Body of pancreas (tissue), 4 donors: Measurements from ENCODE around the gene ATF7IP. TPM values are rescaled to one million over a fixed set of nuclear protein-coding genes. Genes with fewer than 3 reads are reported as not detected.
"Not testable (repeated sequence)": the region's sequence is repeated elsewhere in the genome, so short reads cannot be mapped to it uniquely, and the experiment has no call there.

Experiments used
- ATAC-seq: fragments of 150-250 bp; one replicate; pipeline ENCODE4 v1.9.1; 2016
- DNase-seq, 4 donors: peaks; one replicate each; pipeline ENCODE4 v3.0.0-alpha.2; 2019
- H3K27ac ChIP-seq, 4 donors: fragments of 200-600 bp; sonication (generic); 1 replicate in 3 of 4; 2 replicates in 1 of 4; pipeline versions ENCODE4 v1.5.1 to v1.6.1; 2016 to 2019; ENCODE audit warnings: mild to moderate bottlenecking in 1 of 4, mixed read lengths in 1 of 4, moderate library complexity in 1 of 4
- H3K27me3 ChIP-seq, 2 donors: fragments of 200-600 bp; sonication (generic); one replicate each; pipeline ENCODE4 v1.6.0; 2016; ENCODE audit warnings: mild to moderate bottlenecking in 1 of 2
- H3K36me3 ChIP-seq, 2 donors: fragments of 200-600 bp; sonication (generic); replicated peaks in 1 of 2; 2 replicates each; pipeline ENCODE4 v1.5.1; 2016; ENCODE audit warnings: low read depth in 2 of 2; ENCODE audit not compliant: insufficient read depth in 1 of 2
- H3K4me1 ChIP-seq: fragments of 200-600 bp; sonication (generic); one replicate; pipeline ENCODE4 v1.6.0; 2016
- H3K4me3 ChIP-seq, 2 donors: fragments of 200-600 bp; sonication (generic); 1 replicate in 1 of 2; 2 replicates in 1 of 2; pipeline ENCODE4 v1.5.1; 2016 to 2019
- H3K9me3 ChIP-seq, 3 donors: fragments of 200-600 bp; sonication (generic); 1 replicate in 2 of 3; 2 replicates in 1 of 3; pipeline ENCODE4 v1.5.1; 2016
- POLR2A ChIP-seq, 3 donors: fragments of 450-650 bp; IDR thresholded peaks; one replicate each; pipeline ENCODE4 v1.6.1; 2016; ENCODE audit warnings: antibody characterized with exemption in 3 of 3, mild to moderate bottlenecking in 2 of 3
- WGBS, 2 donors: methylation state at CpG; one replicate each; pipeline ENCODE4 v1.1.5; 2017; 5-methylcytosine and 5-hydroxymethylcytosine counted together
- intact Hi-C: fragments of 100-400 bp; cut with DNase I; formaldehyde crosslinking; loops from one replicate; pipeline ENCODE4 v1.15.1; 2023
- total RNA-seq, 2 donors: library from RNA; depleted of rRNA; stranded (reverse); fragments of >200 nt; gene quantifications; one replicate each; pipeline ENCODE4 v1.1.0, GENCODE V29; 2016
- TF ChIP-seq, protein P1 (sequence below), 7 experiments: fragments of 450-650 bp in 4 of 7; fragments of 200-600 bp in 3 of 7; sonication (generic) in 3 of 7; IDR thresholded peaks; one replicate each; pipeline ENCODE4 v1.5.1; 2016 to 2019; ENCODE audit warnings: antibody characterized with exemption in 7 of 7

ATF7IP gene
- total RNA-seq, 2 donors from 2014 or later, result 37.6 to 80.8 TPM

DNA sequence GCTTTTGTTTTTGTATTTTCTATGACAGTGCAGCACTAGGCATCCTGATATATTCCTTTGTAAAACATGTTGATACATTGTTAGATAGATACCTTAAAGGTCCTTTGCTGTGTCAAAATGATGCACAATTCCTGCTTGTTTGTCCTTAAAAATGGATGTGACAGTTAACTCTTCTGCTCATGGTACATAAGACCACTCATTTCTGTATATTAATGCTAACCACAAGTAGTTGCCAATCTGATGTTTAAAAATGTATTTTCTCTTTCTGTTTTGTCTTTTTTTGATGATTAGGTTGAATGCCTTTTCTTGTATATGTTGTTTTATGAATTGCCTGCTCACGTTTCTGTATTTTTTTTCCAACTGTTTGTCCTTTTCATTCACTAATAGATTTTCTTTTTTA lies 35.1 kb downstream of the ATF7IP start:
- H3K36me3 ChIP-seq, result no peaks in the 10 kb centered on the region
- ATAC-seq (no peak), DNase-seq (no peak)
- WGBS, 2 donors, result 90 to 95% methylated on average over 1 of the region's 1 CpG
- H3K27me3 ChIP-seq, result no peaks in the 10 kb centered on the region
- H3K4me1 ChIP-seq, result peaks cover 36% of the 10 kb centered on the region
- intact Hi-C loops, result no loop called here
- no peak overlapping the region for H3K27ac ChIP-seq
- TF ChIP-seq, protein P1, sequence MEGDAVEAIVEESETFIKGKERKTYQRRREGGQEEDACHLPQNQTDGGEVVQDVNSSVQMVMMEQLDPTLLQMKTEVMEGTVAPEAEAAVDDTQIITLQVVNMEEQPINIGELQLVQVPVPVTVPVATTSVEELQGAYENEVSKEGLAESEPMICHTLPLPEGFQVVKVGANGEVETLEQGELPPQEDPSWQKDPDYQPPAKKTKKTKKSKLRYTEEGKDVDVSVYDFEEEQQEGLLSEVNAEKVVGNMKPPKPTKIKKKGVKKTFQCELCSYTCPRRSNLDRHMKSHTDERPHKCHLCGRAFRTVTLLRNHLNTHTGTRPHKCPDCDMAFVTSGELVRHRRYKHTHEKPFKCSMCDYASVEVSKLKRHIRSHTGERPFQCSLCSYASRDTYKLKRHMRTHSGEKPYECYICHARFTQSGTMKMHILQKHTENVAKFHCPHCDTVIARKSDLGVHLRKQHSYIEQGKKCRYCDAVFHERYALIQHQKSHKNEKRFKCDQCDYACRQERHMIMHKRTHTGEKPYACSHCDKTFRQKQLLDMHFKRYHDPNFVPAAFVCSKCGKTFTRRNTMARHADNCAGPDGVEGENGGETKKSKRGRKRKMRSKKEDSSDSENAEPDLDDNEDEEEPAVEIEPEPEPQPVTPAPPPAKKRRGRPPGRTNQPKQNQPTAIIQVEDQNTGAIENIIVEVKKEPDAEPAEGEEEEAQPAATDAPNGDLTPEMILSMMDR (IDR thresholded peaks at IDR 0.05), result no peak
- no peak for TF ChIP-seq POLR2A (IDR thresholded peaks at IDR 0.05)
- no peaks in the 10 kb centered on the region for H3K9me3 ChIP-seq
- no peak overlapping the region for H3K4me3 ChIP-seq

DNA sequence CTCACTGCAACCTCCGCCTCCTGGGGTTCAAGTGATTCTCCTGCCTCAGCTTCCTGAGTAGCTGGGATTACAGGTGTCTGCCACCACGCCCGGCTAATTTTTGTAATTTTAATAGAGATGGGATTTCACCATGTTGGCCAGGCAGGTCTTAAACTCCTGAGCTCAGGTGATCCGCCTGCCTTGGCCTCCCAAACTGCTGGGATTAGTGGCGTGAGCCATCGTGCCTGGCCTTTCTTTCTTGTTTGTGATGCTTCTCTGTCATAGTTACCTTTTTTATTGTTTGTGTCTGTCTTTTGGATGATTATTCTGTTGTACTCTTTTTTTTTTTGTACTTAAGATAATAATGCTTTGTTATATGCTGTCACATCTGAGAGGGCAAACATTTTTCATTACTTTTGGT lies 35.8 kb downstream of the ATF7IP start:
- H3K27ac ChIP-seq, result not testable (repeated sequence)

DNA sequence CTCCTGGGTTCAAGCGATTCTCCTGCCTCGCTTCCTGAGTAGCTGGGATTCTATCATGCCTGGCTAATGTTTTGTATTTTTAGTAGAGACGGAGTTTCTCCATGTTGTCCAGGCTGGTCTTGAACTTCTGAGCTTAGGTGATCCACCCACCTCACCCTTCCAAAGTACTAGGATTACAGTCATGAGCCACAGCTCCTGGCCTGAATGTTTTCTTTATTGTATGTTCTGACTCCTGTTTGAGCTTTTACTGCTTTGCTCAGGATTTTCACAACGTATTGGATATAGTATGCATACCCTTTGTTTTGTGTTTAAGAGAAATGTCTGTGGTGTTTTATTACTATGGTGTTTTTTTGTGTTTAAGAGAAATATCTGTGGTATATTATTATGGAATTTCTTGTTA lies 37.2 kb downstream of the ATF7IP start:
- Histone ChIP-seq H3K27me3 (no peaks in the 10 kb centered on the region), H3K27ac (peak overlapping the region in 1 of 4 donors; percentile 48), H3K36me3 (no peaks in the 10 kb centered on the region), H3K9me3 (no peaks in the 10 kb centered on the region), H3K4me1 (peaks cover 24% of the 10 kb centered on the region), H3K4me3 (no peak overlapping the region)
- intact Hi-C loops, result no loop called here
- WGBS, 2 donors, result 80 to 85% methylated on average over 4 of the region's 4 CpGs
- ATAC-seq, result no peak
- TF ChIP-seq POLR2A (IDR thresholded peaks at IDR 0.05), result no peak
- TF ChIP-seq, protein P1 (IDR thresholded peaks at IDR 0.05), result no peak
- DNase-seq, result no peak

More for the DNA sequence above, 35.8 kb downstream of the ATF7IP start:
- H3K9me3 ChIP-seq, H3K36me3 ChIP-seq, DNase-seq, intact Hi-C loops, H3K27me3 ChIP-seq, ATAC-seq, H3K4me3 ChIP-seq: not testable (repeated sequence)
- peaks cover 31% of the 10 kb centered on the region for H3K4me1 ChIP-seq
- 83 to 91% methylated on average over 6 of the region's 6 CpGs for WGBS, 2 donors

DNA sequence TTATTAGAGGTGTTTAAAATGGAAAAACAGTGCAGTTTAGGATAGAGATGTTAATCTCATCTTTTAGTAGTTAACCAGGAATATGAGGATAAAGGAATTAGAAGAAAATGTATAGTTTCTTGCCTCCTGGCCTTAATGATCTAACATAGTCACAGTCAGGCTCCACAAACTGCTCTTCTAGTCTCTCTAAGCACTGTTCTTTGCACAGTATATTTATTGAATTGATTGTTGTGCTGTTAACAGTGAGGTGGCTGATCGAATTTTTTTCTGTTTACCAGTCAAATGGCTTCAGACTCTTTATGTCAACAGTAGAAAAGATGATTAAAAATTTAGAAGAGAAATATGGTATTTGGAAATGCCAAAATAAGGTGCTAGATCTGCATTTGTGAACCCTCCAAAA lies 37.8 kb downstream of the ATF7IP start:
- peak overlapping the region in 2 of 4 donors; percentile 48 to 49 for H3K27ac ChIP-seq

DNA sequence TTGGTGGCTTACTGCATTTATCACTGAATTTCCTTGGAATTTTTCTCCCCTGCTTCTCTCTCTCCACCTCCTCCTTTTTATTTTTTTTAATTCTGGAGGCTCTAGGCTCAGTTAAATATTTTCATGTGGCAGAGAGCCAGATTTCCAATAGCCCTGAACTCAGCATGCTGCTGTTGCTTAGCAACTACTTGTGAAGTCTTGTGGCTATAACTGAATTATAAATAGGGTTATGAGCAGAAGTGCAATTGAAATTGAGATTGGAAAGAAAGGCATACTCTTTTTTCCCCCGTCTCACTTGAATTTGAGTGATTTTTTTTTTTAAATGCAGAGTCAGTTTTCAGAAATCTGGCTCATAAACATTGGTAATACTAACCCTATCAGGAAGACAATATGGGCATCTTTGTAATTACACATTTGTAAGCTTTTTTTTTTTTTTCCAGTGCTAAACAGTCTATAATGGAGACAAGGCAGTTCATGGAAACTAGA lies 38.3 kb downstream of the ATF7IP start:
- intact Hi-C loops, result no loop called here
- DNase-seq (peak in 3 of 4 donors; percentile 38 to 72 (median 52)), ATAC-seq (peak; percentile 94)

More for the DNA sequence above, 37.8 kb downstream of the ATF7IP start:
- ATAC-seq (peak; percentile 10), DNase-seq (no peak)
- intact Hi-C loops, result no loop called here
- 5 to 15% methylated on average over 1 of the region's 1 CpG for WGBS, 2 donors
- no peak for TF ChIP-seq POLR2A (IDR thresholded peaks at IDR 0.05)
- TF ChIP-seq, protein P1 (IDR thresholded peaks at IDR 0.05), result no peak
- no peak overlapping the region for H3K4me3 ChIP-seq
- H3K27me3 ChIP-seq, result no peaks in the 10 kb centered on the region
- H3K9me3 ChIP-seq, result no peaks in the 10 kb centered on the region
- H3K4me1 ChIP-seq, result peaks cover 19% of the 10 kb centered on the region
- no peaks in the 10 kb centered on the region for H3K36me3 ChIP-seq

DNA sequence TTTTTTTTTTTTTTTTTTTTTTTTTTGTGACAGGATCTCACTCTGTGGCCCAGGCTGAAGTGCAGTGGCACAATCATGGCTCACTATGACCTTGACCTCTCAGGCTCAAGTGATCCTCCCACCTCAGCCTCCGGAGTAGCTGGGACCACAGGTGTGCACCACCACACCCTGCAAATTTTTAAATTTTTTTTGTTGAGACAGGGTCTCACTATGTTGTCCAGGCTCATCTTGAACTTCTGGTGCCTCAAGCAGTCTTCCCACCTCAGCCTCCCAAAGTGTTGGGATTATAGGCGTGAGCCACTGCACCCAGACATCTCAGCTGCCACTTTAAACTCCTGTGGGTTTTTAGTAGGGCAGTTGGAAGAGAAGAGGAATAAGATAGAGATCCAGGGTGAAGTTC lies 39.9 kb downstream of the ATF7IP start:
- peaks cover 23% of the 10 kb centered on the region for H3K4me1 ChIP-seq
- intact Hi-C loops, H3K4me3 ChIP-seq, ATAC-seq, H3K27me3 ChIP-seq, H3K27ac ChIP-seq, DNase-seq, H3K36me3 ChIP-seq, H3K9me3 ChIP-seq: not testable (repeated sequence)
- 92 to 96% methylated on average over 2 of the region's 2 CpGs for WGBS, 2 donors

More for the DNA sequence above, 38.3 kb downstream of the ATF7IP start:
- Histone ChIP-seq H3K4me3 (no peak overlapping the region), H3K36me3 (no peaks in the 10 kb centered on the region), H3K9me3 (no peaks in the 10 kb centered on the region), H3K27ac (peak overlapping the region in 2 of 4 donors; percentile 48 to 49), H3K27me3 (no peaks in the 10 kb centered on the region), H3K4me1 (peaks cover 23% of the 10 kb centered on the region)
- WGBS, 2 donors, result 0 to 4% methylated on average over 1 of the region's 1 CpG
- TF ChIP-seq, protein P1 (IDR thresholded peaks at IDR 0.05), result no peak
- no peak for TF ChIP-seq POLR2A (IDR thresholded peaks at IDR 0.05)
